ENCODE results near the gene SLC16A12. TPM values are rescaled to one million over a fixed set of nuclear protein-coding genes. Genes with fewer than 3 reads are reported as not detected.
"Not testable (repeated sequence)": the region's sequence is repeated elsewhere in the genome, so short reads cannot be mapped to it uniquely, and the experiment has no call there.

SLC16A12 gene
- polyA plus RNA-seq, 6 donors from 2014 or later, result not detected

- not testable (repeated sequence) for ATAC-seq (ENCODE audit: low read depth in 2 of 2)
Observed at GRCh38 chr10:89412276-89412675, 123.1 kb downstream of the SLC16A12 start.

GRCh38 chr10:89411135-89411534 is 124.3 kb downstream of the SLC16A12 start:
- Mint-ChIP-seq H3K4me1 (peaks cover 11 to 19% (median 15%) of the 10 kb centered on the region in 3 donors), H3K36me3 (peaks cover 0 to 14% of the 10 kb centered on the region in 2 donors), H3K4me3 (peak overlapping the region in 1 of 8 donors; percentile 70), H3K27ac (peak overlapping the region in 1 of 6 donors; percentile 56)
- H3K9me3 Mint-ChIP-seq; ATAC-seq (ENCODE audit: low read depth in 2 of 2); H3K27me3 Mint-ChIP-seq; DNase-seq: not testable (repeated sequence)

More at GRCh38 chr10:89412276-89412675, 123.1 kb downstream of the SLC16A12 start:
- H3K27me3 Mint-ChIP-seq, H3K9me3 Mint-ChIP-seq, DNase-seq: not testable (repeated sequence)
- Mint-ChIP-seq H3K36me3 (peaks cover 0 to 10% of the 10 kb centered on the region in 2 donors), H3K4me1 (peaks cover 23 to 29% (median 24%) of the 10 kb centered on the region in 3 donors), H3K27ac (peak overlapping the region in 3 of 6 donors; percentile 28 to 43 (median 42)), H3K4me3 (peak overlapping the region in 5 of 8 donors; percentile 20 to 72 (median 30))

- not testable (repeated sequence) for ATAC-seq (ENCODE audit: low read depth in 2 of 2); DNase-seq; H3K9me3 Mint-ChIP-seq; H3K27me3 Mint-ChIP-seq
- Mint-ChIP-seq H3K4me1 (peaks cover 8 to 13% (median 9%) of the 10 kb centered on the region in 3 donors), H3K4me3 (peak overlapping the region in 1 of 8 donors; percentile 70), H3K36me3 (peaks cover 0 to 14% of the 10 kb centered on the region in 2 donors), H3K27ac (peak overlapping the region in 2 of 6 donors; percentile 61 to 82)
Observed at GRCh38 chr10:89410551-89410950, 124.8 kb downstream of the SLC16A12 start.

- H3K4me1 Mint-ChIP-seq; H3K27ac Mint-ChIP-seq; H3K9me3 Mint-ChIP-seq; H3K27me3 Mint-ChIP-seq; DNase-seq; ATAC-seq (ENCODE audit: low read depth in 2 of 2): not testable (repeated sequence)
- Mint-ChIP-seq H3K36me3 (peaks cover 0 to 14% of the 10 kb centered on the region in 2 donors), H3K4me3 (peak overlapping the region in 1 of 8 donors; percentile 7)
Observed at GRCh38 chr10:89409282-89409681, 126.1 kb downstream of the SLC16A12 start.

- ATAC-seq (ENCODE audit: low read depth in 2 of 2); H3K27me3 Mint-ChIP-seq; H3K9me3 Mint-ChIP-seq; H3K4me1 Mint-ChIP-seq; H3K27ac Mint-ChIP-seq; DNase-seq; H3K4me3 Mint-ChIP-seq: not testable (repeated sequence)
- H3K36me3 Mint-ChIP-seq, result peaks cover 0 to 19% of the 10 kb centered on the region in 2 donors
Observed at GRCh38 chr10:89407792-89408191, 127.6 kb downstream of the SLC16A12 start.

GRCh38 chr10:89406178-89406577 is 129.2 kb downstream of the SLC16A12 start:
- not testable (repeated sequence) for H3K4me1 Mint-ChIP-seq; H3K9me3 Mint-ChIP-seq; ATAC-seq (ENCODE audit: low read depth in 2 of 2); H3K27me3 Mint-ChIP-seq; DNase-seq; H3K27ac Mint-ChIP-seq; H3K4me3 Mint-ChIP-seq
- H3K36me3 Mint-ChIP-seq, result peaks cover 7 to 15% of the 10 kb centered on the region in 2 donors

GRCh38 chr10:89404104-89405047 is 131.0 kb downstream of the SLC16A12 start:
- peak overlapping the region in 3 of 6 donors; percentile 36 to 47 (median 37) for H3K27ac Mint-ChIP-seq

GRCh38 chr10:89403043-89403442 is 132.4 kb downstream of the SLC16A12 start:
- Mint-ChIP-seq H3K9me3 (peaks cover 0 to 4% (median 0%) of the 10 kb centered on the region in 7 donors), H3K27ac (peak overlapping the region in 1 of 6 donors; percentile 15), H3K4me1 (peaks cover 0 to 5% (median 0%) of the 10 kb centered on the region in 3 donors), H3K4me3 (no peak overlapping the region), H3K27me3 (no peaks in the 10 kb centered on the region), H3K36me3 (peaks cover 7 to 9% of the 10 kb centered on the region in 2 donors)
- ATAC-seq (ENCODE audit: low read depth in 2 of 2), result no peak
- no peak for DNase-seq

More at GRCh38 chr10:89404104-89405047, 131.0 kb downstream of the SLC16A12 start:
- ATAC-seq (ENCODE audit: low read depth in 2 of 2), result no peak
- Mint-ChIP-seq H3K4me1 (peaks cover 0 to 5% (median 0%) of the 10 kb centered on the region in 3 donors), H3K9me3 (peaks cover 0 to 4% (median 0%) of the 10 kb centered on the region in 7 donors), H3K27me3 (no peaks in the 10 kb centered on the region), H3K36me3 (peaks cover 7 to 9% of the 10 kb centered on the region in 2 donors), H3K4me3 (no peak overlapping the region)
- no peak for DNase-seq

- H3K4me3 Mint-ChIP-seq, result no peak overlapping the region
Observed at GRCh38 chr10:89399956-89400355, 135.4 kb downstream of the SLC16A12 start.

GRCh38 chr10:89398003-89398749 is 137.2 kb downstream of the SLC16A12 start:
- Mint-ChIP-seq H3K27ac (no peak overlapping the region), H3K36me3 (peaks cover 5 to 7% of the 10 kb centered on the region in 2 donors), H3K4me3 (no peak overlapping the region), H3K4me1 (peaks cover 0 to 11% (median 5%) of the 10 kb centered on the region in 3 donors), H3K27me3 (no peaks in the 10 kb centered on the region), H3K9me3 (no peaks in the 10 kb centered on the region)
- no peak for ATAC-seq (ENCODE audit: low read depth in 2 of 2)
- DNase-seq, result no peak

More at GRCh38 chr10:89399956-89400355, 135.4 kb downstream of the SLC16A12 start:
- Mint-ChIP-seq H3K9me3 (no peaks in the 10 kb centered on the region), H3K27me3 (no peaks in the 10 kb centered on the region), H3K4me1 (peaks cover 0 to 5% (median 5%) of the 10 kb centered on the region in 3 donors), H3K36me3 (peaks cover 6 to 7% of the 10 kb centered on the region in 2 donors), H3K27ac (no peak overlapping the region)
- DNase-seq, result no peak
- ATAC-seq (ENCODE audit: low read depth in 2 of 2), result no peak

- no peak for ATAC-seq (ENCODE audit: low read depth in 2 of 2)
- Mint-ChIP-seq H3K27ac (peak overlapping the region in 1 of 6 donors; percentile 39), H3K9me3 (no peaks in the 10 kb centered on the region), H3K4me3 (peak overlapping the region in 2 of 8 donors; percentile 59 to 69), H3K36me3 (no peaks in the 10 kb centered on the region), H3K4me1 (peaks cover 12 to 28% (median 13%) of the 10 kb centered on the region in 3 donors), H3K27me3 (no peaks in the 10 kb centered on the region)
- no peak for DNase-seq
Observed at GRCh38 chr10:89395141-89395540, 140.3 kb downstream of the SLC16A12 start.

GRCh38 chr10:89393898-89394297 is 141.5 kb downstream of the SLC16A12 start:
- peaks cover 12 to 28% (median 13%) of the 10 kb centered on the region in 3 donors for H3K4me1 Mint-ChIP-seq
- no peaks in the 10 kb centered on the region for H3K27me3 Mint-ChIP-seq
- ATAC-seq (ENCODE audit: low read depth in 2 of 2) (no peak), DNase-seq (no peak)
- H3K9me3 Mint-ChIP-seq, result no peaks in the 10 kb centered on the region
- no peaks in the 10 kb centered on the region for H3K36me3 Mint-ChIP-seq
- H3K4me3 Mint-ChIP-seq, result peak overlapping the region in 1 of 8 donors; percentile 81
- H3K27ac Mint-ChIP-seq, result no peak overlapping the region

GRCh38 chr10:89392974-89393373 is 142.4 kb downstream of the SLC16A12 start:
- Mint-ChIP-seq H3K36me3 (no peaks in the 10 kb centered on the region), H3K27me3 (no peaks in the 10 kb centered on the region), H3K9me3 (no peaks in the 10 kb centered on the region), H3K4me1 (peaks cover 12 to 28% (median 13%) of the 10 kb centered on the region in 3 donors), H3K27ac (peak overlapping the region in 4 of 6 donors; percentile 79 to 90 (median 84)), H3K4me3 (peak overlapping the region; percentile 81 to 95 (median 93))
- ATAC-seq (ENCODE audit: low read depth in 2 of 2) (no peak), DNase-seq (no peak)

All from naive B cell (primary cell).